HepG2 (cell line): Measurements from ENCODE around the gene LRP5. TPM values are rescaled to one million over a fixed set of nuclear protein-coding genes. Genes with fewer than 3 reads are reported as not detected.

ENCODE experiments used
- ZBTB38 ChIP-seq: sonication (generic); formaldehyde crosslinking; IDR thresholded peaks from 2 replicates; pipeline ENCODE4 v1.5.1; 2020; ENCODE audit warnings: mild to moderate bottlenecking, missing genetic modification reagents
- ZNF292 ChIP-seq: sonication (generic); formaldehyde crosslinking; IDR thresholded peaks from 2 replicates; pipeline ENCODE4 v1.8.1; 2022; ENCODE audit warnings: mild to moderate bottlenecking, low read depth, missing genetic modification reagents, borderline replicate concordance
- ZNF761 ChIP-seq: sonication (generic); formaldehyde crosslinking; conservative IDR thresholded peaks from 2 replicates; pipeline ENCODE4 v1.4.0; 2020; ENCODE audit warnings: mild to moderate bottlenecking, missing genetic modification reagents
- polyA plus RNA-seq, 8 experiments: library from polyadenylated mRNA; depleted of rRNA in 3 of 8; stranded (reverse) in 7 of 8; unstranded in 1 of 8; fragments of >200 nt; fragmentation: Illumina TruSeq in 4 of 8; extraction: Trizol in 4 of 8; gene quantifications; 2 replicates each; pipeline versions ENCODE4 v1.2.1 to v1.2.3, GENCODE V29; 2011 to 2016; ENCODE audit warnings: low read depth in 4 of 8, missing spikeins in 1 of 8, mixed read lengths in 1 of 8; ENCODE audit not compliant: insufficient read depth in 1 of 8
- total RNA-seq, 5 experiments: library from RNA; depleted of rRNA; stranded (reverse); fragments of >200 nt; fragmentation: Illumina TruSeq; extraction: Trizol; gene quantifications; 2 replicates each; pipeline ENCODE4 v1.2.3, GENCODE V29; 2016; ENCODE audit warnings: low read depth in 1 of 5
- TF ChIP-seq, protein P1 (sequence below): sonication (generic); formaldehyde crosslinking; IDR thresholded peaks from 2 replicates; pipeline ENCODE4 v1.4.0; 2020; ENCODE audit warnings: missing genetic modification reagents
- TF ChIP-seq, protein P2 (sequence below): sonication (generic); formaldehyde crosslinking; conservative IDR thresholded peaks from 2 replicates; pipeline ENCODE4 v1.8.0; 2022; ENCODE audit warnings: mild to moderate bottlenecking, moderate library complexity, missing genetic modification reagents
- TF ChIP-seq, protein P3 (sequence below): sonication (generic); formaldehyde crosslinking; IDR thresholded peaks from 2 replicates; pipeline ENCODE4 v1.5.1; 2020; ENCODE audit warnings: mild to moderate bottlenecking, missing genetic modification reagents, moderate library complexity

The LRP5 gene
- total and polyA plus RNA-seq, 2 of the 13 experiments (the other 11 are each of a cell fraction or from before 2014, with no cell fraction given): 40.4 to 64.0 TPM

DNA sequence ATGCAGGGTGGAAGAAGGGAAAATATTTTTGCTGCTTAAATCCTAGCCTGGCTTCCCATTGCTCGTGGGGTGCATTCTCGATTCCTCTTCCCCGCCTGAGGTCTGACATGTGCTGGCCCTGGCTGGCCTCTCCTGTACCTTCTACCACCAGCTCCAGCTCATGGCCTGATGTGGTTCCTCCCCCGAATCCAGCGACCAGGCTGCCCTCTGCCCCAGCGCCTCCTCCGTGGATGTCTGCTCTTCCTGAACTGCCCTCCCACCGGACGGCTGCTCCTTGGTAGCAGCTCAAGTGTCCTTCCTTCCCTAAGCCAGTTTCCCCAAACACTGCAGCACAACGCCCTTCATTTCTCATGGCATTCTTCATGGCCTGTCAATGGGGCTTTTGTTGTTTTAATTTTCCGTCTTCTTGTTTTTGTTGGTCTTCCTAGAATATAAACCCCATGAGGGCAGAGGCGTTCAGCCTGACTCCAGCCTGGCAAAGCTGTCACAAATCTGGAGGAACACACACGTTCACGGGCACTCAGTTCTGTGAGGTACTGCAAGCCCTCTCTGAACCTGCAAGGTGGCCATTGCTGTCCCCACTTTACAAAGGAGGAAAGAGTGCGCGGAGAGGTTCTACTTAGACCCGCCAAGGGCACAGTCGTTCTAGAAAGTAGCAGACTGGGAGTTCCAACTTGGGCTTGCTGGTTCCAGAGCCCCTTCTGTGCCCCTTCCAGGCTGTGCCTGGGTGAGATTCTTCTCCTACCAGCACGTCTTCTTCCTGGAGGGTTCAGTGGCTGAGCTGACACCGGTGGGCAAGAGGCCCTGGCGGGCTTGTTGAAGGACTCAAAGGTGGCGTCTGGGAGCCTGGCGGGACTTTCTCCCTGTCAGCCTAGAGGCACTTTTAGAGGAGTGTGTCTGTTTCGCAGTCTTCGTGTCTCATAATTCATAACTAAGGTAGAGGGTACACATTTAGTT lies 953 bp upstream of the LRP5 start (continued):
- TF ChIP-seq ZNF292 (CRISPR knock-in tag): 0 out of 2 replicates have a peak, but pooled peaks have one; percentile 26
- TF ChIP-seq, protein P1, sequence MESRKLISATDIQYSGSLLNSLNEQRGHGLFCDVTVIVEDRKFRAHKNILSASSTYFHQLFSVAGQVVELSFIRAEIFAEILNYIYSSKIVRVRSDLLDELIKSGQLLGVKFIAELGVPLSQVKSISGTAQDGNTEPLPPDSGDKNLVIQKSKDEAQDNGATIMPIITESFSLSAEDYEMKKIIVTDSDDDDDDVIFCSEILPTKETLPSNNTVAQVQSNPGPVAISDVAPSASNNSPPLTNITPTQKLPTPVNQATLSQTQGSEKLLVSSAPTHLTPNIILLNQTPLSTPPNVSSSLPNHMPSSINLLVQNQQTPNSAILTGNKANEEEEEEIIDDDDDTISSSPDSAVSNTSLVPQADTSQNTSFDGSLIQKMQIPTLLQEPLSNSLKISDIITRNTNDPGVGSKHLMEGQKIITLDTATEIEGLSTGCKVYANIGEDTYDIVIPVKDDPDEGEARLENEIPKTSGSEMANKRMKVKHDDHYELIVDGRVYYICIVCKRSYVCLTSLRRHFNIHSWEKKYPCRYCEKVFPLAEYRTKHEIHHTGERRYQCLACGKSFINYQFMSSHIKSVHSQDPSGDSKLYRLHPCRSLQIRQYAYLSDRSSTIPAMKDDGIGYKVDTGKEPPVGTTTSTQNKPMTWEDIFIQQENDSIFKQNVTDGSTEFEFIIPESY (CRISPR knock-in tag): peak; percentile 84; the same call in 1 of the 2 replicates
- TF ChIP-seq, protein P2, sequence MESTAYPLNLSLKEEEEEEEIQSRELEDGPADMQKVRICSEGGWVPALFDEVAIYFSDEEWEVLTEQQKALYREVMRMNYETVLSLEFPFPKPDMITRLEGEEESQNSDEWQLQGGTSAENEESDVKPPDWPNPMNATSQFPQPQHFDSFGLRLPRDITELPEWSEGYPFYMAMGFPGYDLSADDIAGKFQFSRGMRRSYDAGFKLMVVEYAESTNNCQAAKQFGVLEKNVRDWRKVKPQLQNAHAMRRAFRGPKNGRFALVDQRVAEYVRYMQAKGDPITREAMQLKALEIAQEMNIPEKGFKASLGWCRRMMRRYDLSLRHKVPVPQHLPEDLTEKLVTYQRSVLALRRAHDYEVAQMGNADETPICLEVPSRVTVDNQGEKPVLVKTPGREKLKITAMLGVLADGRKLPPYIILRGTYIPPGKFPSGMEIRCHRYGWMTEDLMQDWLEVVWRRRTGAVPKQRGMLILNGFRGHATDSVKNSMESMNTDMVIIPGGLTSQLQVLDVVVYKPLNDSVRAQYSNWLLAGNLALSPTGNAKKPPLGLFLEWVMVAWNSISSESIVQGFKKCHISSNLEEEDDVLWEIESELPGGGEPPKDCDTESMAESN: 0 out of 2 replicates have a peak, but pooled peaks have one; percentile 43
- TF ChIP-seq, protein P3, sequence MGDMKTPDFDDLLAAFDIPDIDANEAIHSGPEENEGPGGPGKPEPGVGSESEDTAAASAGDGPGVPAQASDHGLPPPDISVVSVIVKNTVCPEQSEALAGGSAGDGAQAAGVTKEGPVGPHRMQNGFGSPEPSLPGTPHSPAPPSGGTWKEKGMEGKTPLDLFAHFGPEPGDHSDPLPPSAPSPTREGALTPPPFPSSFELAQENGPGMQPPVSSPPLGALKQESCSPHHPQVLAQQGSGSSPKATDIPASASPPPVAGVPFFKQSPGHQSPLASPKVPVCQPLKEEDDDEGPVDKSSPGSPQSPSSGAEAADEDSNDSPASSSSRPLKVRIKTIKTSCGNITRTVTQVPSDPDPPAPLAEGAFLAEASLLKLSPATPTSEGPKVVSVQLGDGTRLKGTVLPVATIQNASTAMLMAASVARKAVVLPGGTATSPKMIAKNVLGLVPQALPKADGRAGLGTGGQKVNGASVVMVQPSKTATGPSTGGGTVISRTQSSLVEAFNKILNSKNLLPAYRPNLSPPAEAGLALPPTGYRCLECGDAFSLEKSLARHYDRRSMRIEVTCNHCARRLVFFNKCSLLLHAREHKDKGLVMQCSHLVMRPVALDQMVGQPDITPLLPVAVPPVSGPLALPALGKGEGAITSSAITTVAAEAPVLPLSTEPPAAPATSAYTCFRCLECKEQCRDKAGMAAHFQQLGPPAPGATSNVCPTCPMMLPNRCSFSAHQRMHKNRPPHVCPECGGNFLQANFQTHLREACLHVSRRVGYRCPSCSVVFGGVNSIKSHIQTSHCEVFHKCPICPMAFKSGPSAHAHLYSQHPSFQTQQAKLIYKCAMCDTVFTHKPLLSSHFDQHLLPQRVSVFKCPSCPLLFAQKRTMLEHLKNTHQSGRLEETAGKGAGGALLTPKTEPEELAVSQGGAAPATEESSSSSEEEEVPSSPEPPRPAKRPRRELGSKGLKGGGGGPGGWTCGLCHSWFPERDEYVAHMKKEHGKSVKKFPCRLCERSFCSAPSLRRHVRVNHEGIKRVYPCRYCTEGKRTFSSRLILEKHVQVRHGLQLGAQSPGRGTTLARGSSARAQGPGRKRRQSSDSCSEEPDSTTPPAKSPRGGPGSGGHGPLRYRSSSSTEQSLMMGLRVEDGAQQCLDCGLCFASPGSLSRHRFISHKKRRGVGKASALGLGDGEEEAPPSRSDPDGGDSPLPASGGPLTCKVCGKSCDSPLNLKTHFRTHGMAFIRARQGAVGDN: peak; percentile 48
- peak; percentile 72; the same call in 1 of the 2 replicates for TF ChIP-seq ZBTB38 (CRISPR knock-in tag)
- TF ChIP-seq ZNF761 (CRISPR knock-in tag): no peak
